Activated naive CD8-positive, alpha-beta T cell treated with anti-CD3 and anti-CD28 coated beads, Interleukin-2, amount 50 U/mL, for 16 hours (primary cell): ENCODE data around the gene KCNAB1.

Experiments
- DNase-seq: peaks from one replicate; pipeline ENCODE4 v3.0.0-alpha.2; 2020; ENCODE audit warnings: low read depth, low spot score

KCNAB1 gene

DNA sequence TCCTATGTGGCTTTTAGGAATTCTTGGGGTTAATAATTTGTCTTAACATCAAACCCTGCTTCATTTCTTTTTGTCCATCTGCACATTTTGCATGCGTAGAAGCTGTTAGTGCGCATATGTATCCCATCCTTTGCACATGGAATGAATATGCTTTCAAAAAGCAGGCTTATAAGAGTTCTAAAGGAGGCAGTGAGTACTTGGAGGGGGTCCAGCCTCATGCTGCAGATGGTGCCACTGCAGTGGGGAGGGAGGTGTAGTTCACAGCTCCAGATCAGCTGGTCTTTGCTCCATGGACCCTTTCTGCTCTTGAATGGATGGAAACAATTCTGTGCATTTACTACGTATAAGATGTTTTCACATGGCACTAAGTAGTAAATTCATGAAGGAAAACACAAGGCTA is 455.3 kb downstream of the KCNAB1 start:
- DNase-seq = no peak

DNA sequence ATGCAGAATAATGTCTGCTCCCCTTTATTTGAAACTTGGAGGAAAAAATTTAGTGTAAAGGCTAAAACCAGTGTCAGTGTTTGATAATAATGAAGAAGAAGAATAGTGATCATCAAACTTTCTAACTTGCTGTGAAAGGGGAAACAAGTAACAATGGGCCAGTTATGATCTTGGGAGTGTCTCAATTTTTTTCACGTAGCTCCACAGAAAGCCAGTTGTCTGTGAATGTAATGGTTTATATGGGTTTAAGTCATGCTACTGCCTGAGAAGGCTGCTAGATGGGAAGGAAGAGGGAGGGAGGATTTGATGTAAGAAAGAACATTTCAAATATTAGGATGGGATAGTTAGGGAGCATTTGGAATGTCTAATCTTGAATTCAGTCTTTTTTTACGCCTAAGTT is 455.7 kb downstream of the KCNAB1 start:
- no peak for DNase-seq

DNA sequence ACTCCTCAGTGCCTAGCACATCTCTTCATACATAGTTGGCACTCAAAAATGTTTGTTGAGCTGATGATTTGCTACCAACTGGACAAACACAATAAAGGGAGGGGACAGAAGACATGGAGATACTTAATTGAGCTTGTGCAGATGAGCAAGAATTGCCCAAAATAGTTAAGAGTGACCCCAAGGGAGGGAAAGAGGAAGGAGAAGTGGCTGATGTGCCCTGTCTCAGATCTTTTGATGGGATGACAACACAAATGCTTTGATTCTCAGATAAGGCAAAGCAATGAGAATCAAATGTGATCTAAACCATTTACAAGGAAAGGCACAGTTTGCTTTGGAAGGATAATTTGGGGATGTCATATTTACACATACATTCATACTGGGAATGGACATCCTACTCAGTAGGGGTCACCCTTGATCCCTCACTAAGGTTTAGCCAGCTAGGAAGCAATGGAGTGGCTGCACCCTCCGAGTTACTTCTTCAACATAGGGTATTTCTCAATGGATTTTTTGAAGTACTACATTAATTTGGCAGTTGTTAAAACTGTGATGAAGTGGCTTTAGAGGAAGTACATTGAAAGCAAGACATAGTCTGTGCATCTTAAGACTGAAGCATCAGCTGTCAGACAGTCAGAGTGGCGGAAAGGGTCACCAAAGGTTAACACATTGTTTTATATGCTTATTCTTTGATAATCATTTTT is 456.4 kb downstream of the KCNAB1 start:
- no peak for DNase-seq

GRCh38 chr3:156577736-156578135 is 457.4 kb downstream of the KCNAB1 start:
- DNase-seq = no peak

- DNase-seq = no peak
These were observed 459.1 kb downstream of the KCNAB1 start for GRCh38 chr3:156579427-156579851.

DNA sequence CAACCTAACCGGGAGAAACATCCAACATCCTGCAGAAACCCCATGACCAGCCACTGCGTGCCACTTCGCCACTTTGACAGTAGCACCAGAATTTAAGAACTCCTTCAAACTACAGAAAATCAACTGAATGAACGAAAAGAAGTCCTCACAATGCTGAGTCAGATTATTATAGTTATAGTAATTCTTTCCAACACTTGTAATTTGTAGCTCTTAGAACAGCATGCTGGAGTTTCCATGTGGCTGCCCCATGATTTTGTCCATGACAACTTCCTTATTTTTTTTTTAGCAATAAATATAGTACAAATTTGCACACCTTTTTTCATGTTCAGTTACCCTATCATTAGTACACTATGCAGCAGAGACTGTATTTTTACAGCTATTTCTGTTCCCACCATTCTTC is 460.7 kb downstream of the KCNAB1 start:
- no peak for DNase-seq

DNA sequence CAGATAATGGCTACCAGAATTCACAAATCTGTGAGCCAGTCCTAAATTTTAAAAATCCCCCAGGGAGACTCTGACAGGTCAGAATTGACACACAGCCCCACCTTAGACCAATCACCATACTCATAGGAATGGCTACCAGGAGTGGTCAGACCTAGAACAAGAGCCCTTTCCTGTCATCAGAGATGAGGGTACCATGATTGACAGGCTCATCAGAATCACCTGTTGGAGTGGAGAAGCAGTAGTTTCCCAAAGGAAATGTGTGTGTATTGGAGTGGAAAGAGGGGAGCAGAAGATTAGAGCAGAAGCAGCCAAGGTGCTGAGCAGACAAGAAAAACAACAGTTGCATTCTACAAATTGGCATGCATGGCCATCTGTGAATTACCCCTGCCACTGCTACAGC is 461.6 kb downstream of the KCNAB1 start:
- no peak for DNase-seq

GRCh38 chr3:156582532-156583183 is 462.3 kb downstream of the KCNAB1 start:
- no peak for DNase-seq

GRCh38 chr3:156583469-156583868 is 463.1 kb downstream of the KCNAB1 start:
- DNase-seq = no peak

DNA sequence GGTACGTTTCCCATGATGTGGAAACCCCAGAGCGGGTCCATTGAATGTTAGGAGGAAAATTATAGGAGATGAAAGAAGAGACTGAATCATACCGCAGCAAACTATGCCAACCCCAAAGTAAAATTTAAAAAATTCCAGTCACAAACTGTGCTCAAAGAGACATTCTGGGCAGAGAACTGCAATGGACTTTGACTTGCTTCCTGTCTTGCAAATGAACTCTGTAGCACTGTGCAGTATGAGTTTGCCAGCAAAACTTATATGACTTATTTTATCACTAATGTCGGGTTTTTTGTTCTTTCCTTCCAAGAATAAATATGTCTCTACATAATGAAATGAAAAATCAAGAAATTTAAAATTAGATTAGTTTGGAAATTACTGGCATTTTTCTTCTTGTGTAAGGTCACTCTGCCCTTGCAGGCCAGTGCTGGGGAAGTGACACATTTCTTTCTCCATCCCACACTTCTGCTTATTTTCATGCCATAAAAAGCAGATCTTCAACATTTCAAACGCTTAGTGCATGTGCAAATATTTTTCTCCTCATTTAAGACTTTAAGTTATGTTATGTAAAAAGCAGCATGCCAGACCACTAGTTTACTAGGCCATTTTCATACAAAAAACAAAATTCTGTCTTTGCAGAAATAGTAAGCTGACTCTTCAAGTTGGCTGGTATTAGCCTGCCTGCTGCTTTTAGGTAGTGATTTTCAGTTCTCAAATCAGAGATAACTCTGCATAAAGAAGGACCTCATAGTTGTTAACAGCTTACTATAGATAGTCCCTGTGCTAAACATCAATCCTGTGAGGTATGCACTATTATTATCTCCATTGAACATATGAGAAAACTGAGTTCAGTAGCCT is 466.8 kb downstream of the KCNAB1 start:
- DNase-seq = no peak

DNA sequence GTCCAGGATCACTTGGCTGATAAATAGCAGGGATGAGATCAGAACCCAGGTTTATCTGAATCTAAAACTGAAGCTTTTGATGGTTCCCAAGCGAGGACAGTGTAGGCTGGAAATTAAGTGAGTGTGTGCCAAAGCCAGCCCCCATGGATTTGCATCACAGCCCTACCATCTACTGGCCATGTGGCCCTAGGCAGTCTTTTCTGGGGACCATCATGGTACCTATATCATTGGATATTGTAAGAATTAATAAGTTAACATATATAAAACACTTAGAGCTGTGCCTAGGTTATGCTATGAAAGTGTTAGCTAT is 467.3 kb downstream of the KCNAB1 start:
- DNase-seq = no peak
